Fibroblast of skin of right biceps (primary cell): ENCODE results near the gene LRRC28.

Source experiments
- DNase-seq: peaks from one replicate; pipeline ENCODE4 v3.0.0-alpha.2; 2013

LRRC28 gene

GRCh38 chr15:99250001-99250400, 1.3 kb upstream of the LRRC28 start:
- DNase-seq, result no peak

GRCh38 chr15:99250494-99250856, 806 bp upstream of the LRRC28 start:
- no peak for DNase-seq

- DNase-seq, result no peak
Observed at GRCh38 chr15:99252326-99252725, 1.0 kb downstream of the LRRC28 start.

DNA sequence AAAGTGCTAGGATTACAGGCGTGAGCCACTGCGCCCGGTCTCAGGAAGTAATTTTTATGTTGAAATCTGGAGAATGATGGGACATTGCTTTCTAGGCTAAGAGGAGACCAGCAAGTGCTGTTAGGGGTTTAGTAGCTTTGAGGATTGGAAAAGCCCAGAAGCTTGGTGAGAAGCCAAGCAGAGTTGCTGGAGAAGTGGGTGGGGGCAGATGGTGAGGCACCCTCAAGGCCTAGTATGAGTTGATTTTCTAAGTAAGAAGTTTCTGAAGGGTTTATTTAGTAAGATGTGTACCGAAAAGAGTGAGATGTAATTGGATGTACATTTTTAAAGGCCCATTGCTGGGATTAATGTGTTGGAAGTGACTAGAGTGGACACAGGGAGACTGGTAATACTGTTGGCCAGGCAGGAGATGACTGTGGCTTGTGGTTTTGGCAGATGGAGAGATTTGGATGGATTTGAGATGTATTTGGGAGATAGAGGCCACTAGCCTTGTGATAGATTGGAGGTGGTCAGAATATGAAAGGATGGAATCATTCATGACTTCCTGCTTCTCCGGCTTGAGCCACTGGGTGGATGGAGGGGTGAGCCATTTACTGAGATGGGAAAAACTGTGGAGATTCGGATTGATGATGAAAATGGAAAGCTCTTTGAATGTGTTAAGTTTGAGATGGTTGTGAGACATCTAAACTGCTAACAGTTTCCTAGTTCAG, 2.3 kb downstream of the LRRC28 start:
- peak; percentile 74 for DNase-seq

DNA sequence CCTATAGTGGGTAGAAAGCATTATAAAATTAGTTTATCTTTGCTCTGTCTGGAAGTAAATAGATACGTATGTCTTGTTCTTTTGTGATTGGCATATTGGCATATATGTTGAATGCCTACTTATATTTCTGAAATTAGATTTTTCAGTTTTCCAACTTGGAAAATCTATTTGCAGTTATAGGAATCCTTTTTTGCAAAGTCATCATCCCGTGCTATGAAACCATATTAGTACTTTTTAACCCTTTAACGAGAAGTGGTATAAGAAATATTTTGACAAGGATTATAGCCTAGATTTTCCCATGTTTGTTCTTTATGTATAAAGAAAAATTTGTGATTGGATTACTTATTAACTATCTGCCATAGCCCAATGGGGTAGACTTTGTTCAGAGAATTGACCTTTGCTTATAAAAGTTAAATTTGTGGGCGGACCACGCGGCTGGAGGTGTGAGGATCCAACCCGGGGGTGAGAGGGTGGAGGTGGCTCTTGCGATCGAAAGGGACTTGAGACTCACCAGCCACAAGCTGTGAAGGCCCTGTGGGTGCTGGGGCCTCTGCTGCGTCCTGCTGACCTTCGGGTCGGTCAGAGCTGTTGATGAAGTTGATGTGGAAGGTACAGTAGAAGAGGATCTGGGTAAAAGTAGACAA, 5.9 kb downstream of the LRRC28 start:
- no peak for DNase-seq

DNA sequence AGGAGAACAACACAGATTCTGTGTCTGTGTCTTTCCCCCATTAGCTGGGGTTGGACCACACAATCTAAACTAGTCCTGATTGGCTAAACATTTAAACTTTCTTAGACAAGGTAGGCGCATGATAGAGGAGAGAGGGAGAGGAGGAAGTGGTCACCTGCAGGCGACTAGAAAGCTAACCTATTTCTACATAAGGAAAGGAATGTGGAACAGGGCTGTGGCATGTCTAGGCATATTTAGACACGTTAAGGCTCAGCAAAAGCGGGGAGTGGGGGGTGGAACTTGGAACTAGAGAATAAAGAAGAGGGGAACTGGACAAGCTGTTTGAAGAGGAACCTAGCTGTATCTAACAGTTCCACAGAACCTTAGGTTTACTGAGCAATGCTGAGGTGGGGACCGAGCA, 12.8 kb downstream of the LRRC28 start:
- no peak for DNase-seq

DNA sequence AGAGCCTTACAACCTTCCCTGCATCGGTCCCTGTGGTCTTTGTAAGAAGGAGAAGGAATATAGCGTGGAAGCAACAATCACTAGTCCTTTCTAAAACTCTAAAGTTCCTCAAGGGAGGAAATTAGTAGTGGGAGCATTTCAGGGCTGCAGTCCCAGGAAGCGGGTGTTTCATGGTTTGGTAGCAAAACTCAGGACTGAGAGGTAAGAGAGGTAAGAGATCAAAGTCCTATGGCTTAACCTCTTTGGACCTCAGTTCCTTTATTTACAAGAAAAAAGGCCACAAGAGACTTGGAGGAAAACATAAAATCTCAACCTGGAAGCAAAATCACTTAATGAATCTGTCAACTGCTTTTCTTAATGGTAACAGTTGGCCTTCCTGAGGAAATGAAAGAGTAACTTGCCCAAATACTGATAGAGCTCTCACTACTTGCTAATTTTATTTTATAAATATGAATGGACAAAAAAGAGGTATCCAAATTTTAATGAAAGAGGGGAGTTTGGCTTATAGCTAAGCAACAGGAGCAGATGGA, 14.3 kb downstream of the LRRC28 start:
- no peak for DNase-seq

- DNase-seq, result no peak
Observed at GRCh38 chr15:99267957-99268356, 16.7 kb downstream of the LRRC28 start.

- DNase-seq, result no peak
Observed at GRCh38 chr15:99268431-99268830, 17.1 kb downstream of the LRRC28 start.

- no peak for DNase-seq
Observed at GRCh38 chr15:99273801-99274200, 22.5 kb downstream of the LRRC28 start.

- no peak for DNase-seq
Observed at GRCh38 chr15:99275061-99275460, 23.8 kb downstream of the LRRC28 start.

DNA sequence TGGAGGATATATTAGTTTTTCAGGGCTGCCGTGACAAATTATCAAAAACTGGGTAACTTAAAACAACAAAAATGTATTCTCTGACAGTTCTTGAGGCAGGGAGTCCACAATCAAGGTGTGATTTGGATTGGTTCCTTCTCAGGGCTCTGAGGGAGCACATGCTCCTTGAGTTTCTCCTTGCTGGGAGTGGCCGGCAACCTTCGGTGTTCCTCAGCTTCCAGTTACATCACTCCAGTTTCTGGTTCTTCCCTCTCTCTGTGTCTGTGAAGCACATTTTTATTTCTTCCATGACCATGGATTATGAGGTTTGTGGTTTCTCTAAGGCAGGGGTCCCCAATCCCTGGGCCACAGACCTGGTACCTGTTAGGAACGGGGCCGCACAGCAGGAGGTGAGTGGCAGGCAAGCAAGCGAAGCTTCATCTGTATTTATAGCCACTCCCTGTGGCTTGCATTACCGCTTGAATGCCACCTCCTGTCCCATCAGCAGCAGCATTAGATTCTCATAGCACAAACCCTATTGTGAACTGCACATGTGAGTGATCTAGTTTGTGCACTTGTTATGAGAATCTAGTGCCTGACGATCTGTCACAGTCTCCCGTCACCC, 24.3 kb downstream of the LRRC28 start:
- DNase-seq, result no peak

DNA sequence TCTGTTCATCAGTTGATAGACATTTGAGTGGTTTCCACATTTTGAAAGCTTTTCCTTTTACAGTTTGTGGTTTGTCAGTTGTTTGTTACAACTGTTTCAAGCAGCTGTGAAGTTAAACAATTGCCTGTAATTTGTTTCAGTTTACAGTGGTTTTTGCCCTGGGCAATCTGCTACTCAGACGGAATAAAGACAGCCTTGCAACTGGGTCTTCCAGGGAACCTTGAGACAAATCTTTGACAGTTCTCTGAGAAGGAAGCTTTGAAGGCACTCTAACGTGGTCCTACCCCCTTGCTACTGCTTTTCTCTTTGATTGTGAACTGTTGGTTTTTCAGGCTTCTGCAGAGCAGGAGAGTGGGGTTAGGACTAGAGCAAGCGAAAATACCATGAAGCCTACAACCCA, 28.0 kb downstream of the LRRC28 start:
- DNase-seq, result no peak

GRCh38 chr15:99279827-99280226, 28.5 kb downstream of the LRRC28 start:
- no peak for DNase-seq

DNA sequence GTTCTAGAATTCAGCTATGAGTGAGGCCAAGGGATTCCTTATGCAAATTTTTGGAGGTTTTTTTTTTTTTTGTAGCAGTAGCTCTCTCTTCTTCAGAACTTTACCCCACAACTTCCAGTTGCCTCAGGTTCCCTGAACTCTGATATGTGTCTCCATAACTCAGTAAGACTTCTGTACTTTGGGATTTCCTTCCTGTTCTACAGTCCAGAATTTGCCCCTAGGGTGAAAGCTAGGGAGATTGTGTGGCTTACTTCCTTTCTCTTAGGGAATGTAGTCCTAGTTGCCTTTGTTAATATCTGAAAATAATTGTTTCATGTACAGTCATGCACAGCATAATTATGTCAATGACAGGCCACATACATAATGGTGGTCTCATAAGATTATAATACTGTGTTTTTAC, 30.8 kb downstream of the LRRC28 start:
- DNase-seq, result no peak

- DNase-seq, result no peak
Observed at GRCh38 chr15:99282586-99282985, 31.3 kb downstream of the LRRC28 start.

DNA sequence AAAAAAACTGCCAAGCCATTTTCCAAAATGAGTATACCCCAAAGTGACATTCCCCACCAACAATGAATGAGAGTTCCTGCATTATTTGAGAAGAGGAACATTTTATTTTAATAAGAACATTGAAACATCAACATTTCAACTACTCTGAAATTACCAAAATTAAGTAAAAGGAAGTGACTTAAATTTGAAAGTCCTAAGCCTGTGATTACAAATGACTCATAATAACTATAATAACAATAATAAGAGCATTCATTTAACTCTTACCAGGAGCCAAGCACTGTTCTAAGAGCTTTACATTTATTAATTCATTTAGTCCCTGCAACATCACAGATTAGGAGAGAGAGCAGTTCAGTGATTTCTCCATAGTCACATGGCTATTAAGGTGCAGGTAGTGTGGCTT, 32.4 kb downstream of the LRRC28 start:
- no peak for DNase-seq

- DNase-seq, result no peak
Observed at GRCh38 chr15:99291643-99292042, 40.4 kb downstream of the LRRC28 start.

GRCh38 chr15:99295840-99296239, 44.6 kb downstream of the LRRC28 start:
- no peak for DNase-seq

DNA sequence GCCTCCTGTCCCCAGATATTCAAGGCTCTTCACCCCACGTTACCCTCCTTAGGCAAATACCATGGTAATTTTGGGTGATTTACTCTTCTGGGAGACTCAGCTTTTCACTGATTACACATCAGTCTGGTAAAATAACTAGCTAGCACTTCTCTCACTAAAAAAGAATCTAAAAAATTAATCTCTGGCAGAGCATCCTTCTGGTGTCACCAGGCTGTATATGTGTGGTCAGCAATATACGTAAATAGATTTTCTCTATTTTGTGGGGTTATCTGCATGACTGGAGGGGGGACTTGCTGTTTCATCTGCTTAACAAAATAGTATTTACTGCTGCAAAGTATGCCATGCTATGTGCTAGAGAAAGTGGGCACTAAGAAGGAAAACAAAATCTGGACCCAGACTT, 45.1 kb downstream of the LRRC28 start:
- DNase-seq, result no peak

GRCh38 chr15:99303907-99304306, 52.6 kb downstream of the LRRC28 start:
- no peak for DNase-seq

DNA sequence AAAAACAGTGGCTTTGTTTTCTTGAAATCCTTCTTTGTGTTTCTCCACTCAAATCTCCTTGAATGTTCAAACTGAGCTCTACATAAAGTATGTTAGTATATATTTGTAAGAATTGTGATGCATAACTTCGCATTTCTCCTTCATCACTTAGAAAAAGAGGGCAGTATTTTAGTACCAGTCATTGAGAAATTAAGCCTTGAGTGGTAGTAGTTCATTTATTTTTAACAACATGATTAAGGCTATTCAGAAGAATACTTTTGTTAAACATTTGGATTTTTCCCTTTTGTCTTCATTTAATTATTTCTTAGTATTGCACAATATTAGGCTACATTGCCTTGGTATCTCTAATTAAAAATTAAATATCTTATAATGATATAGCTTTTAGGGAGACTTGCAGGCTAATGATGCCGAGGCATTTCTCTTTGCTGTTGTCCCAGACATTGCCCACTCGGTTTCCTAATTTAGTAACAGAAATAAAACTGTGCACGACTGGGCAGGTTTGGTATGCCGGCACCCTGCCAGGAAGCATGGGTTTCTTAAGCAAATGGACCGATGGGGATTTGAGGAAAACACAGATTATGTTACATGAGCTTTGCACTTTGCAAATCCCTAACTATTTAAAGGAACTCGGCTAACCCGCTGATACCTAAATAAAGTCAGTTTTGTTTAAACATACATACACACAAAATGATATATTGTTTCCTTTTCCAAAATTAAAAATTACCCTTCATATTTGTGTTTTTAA, 54.7 kb downstream of the LRRC28 start:
- peak; percentile 75 for DNase-seq

GRCh38 chr15:99306694-99307338, 55.5 kb downstream of the LRRC28 start:
- DNase-seq, result no peak
